ACC112 (cell line): ENCODE data around the gene XRCC2.

ENCODE experiments used
- H2AFZ ChIP-seq: fragments of 200-600 bp; sonication (generic); one replicate; pipeline ENCODE4 v1.6.0; 2017; ENCODE audit warnings: antibody characterized with exemption, low read length; ENCODE audit not compliant: unreplicated experiment
- H3K27ac ChIP-seq: fragments of 200-600 bp; sonication (generic); 2 replicates; pipeline ENCODE4 v1.5.1; 2014; ENCODE audit warnings: low read depth, mild to moderate bottlenecking, antibody characterized with exemption, low read length, moderate library complexity
- H3K27me3 ChIP-seq: fragments of 200-600 bp; sonication (generic); 2 replicates; pipeline ENCODE4 v1.6.1; 2014; ENCODE audit warnings: mild to moderate bottlenecking, antibody characterized with exemption, low read length, moderate library complexity, mixed read lengths; ENCODE audit not compliant: insufficient read depth
- H3K36me3 ChIP-seq: fragments of 200-600 bp; sonication (generic); 2 replicates; pipeline ENCODE4 v1.6.1; 2016; ENCODE audit warnings: mild to moderate bottlenecking, antibody characterized with exemption, low read length, moderate library complexity, mixed read lengths; ENCODE audit not compliant: insufficient read depth
- H3K4me1 ChIP-seq: fragments of 200-600 bp; sonication (generic); one replicate; pipeline ENCODE4 v1.6.1; 2016; ENCODE audit warnings: low read length, mixed read lengths; ENCODE audit not compliant: insufficient read depth, unreplicated experiment, control insufficient read depth
- H3K4me3 ChIP-seq: fragments of 200-600 bp; sonication (generic); 2 replicates; pipeline ENCODE4 v1.5.1; 2014; ENCODE audit warnings: mild to moderate bottlenecking, low read depth, low read length
- H3K79me2 ChIP-seq: fragments of 200-600 bp; sonication (generic); one replicate; pipeline ENCODE4 v1.6.0; 2016; ENCODE audit warnings: low read length; ENCODE audit not compliant: control insufficient read depth, unreplicated experiment, insufficient read depth

The XRCC2 gene

GRCh38 chr7:152683297-152683696, 7.4 kb upstream of the XRCC2 start:
- Histone ChIP-seq H3K79me2 (no peaks in the 10 kb centered on the region), H3K27me3 (no peaks in the 10 kb centered on the region), H3K4me3 (no peak overlapping the region), H3K36me3 (no peaks in the 10 kb centered on the region), H3K4me1 (no peaks in the 10 kb centered on the region), H3K27ac (no peak overlapping the region), H2AFZ (no peak overlapping the region)

- peaks cover 25% of the 10 kb centered on the region for H3K79me2 ChIP-seq
- H3K36me3 ChIP-seq, result no peaks in the 10 kb centered on the region
- H3K27ac ChIP-seq, result no peak overlapping the region
- H3K4me3 ChIP-seq, result no peak overlapping the region
- H3K4me1 ChIP-seq, result no peaks in the 10 kb centered on the region
- H2AFZ ChIP-seq, result no peak overlapping the region
- no peaks in the 10 kb centered on the region for H3K27me3 ChIP-seq
Measured at GRCh38 chr7:152677808-152678670, 2.1 kb upstream of the XRCC2 start.

- Histone ChIP-seq H3K79me2 (peaks cover 52% of the 10 kb centered on the region), H3K27ac (peak overlapping the region; percentile 27; the same call in 1 of the 2 replicates), H2AFZ (peak overlapping the region; percentile 77), H3K27me3 (no peaks in the 10 kb centered on the region), H3K4me3 (peak overlapping the region; percentile 93), H3K4me1 (no peaks in the 10 kb centered on the region), H3K36me3 (peaks cover 3% of the 10 kb centered on the region; the same call in 1 of the 2 replicates)
Measured at GRCh38 chr7:152674860-152675758, 832 bp downstream of the XRCC2 start.

- no peak overlapping the region for H2AFZ ChIP-seq
- H3K27ac ChIP-seq, result no peak overlapping the region
- H3K4me3 ChIP-seq, result no peak overlapping the region
- H3K36me3 ChIP-seq, result peaks cover 6% of the 10 kb centered on the region
- no peaks in the 10 kb centered on the region for H3K27me3 ChIP-seq
- H3K4me1 ChIP-seq, result no peaks in the 10 kb centered on the region
- peaks cover 64% of the 10 kb centered on the region for H3K79me2 ChIP-seq
Measured at GRCh38 chr7:152673897-152674296, 2.0 kb downstream of the XRCC2 start.

- Histone ChIP-seq H3K27ac (no peak overlapping the region), H2AFZ (no peak overlapping the region), H3K4me1 (no peaks in the 10 kb centered on the region), H3K4me3 (no peak overlapping the region), H3K27me3 (no peaks in the 10 kb centered on the region), H3K36me3 (peaks cover 11% of the 10 kb centered on the region), H3K79me2 (peaks cover 75% of the 10 kb centered on the region)
Measured at GRCh38 chr7:152672626-152673025, 3.3 kb downstream of the XRCC2 start.

GRCh38 chr7:152669758-152670157, 6.2 kb downstream of the XRCC2 start:
- Histone ChIP-seq H3K27ac (no peak overlapping the region), H3K4me1 (no peaks in the 10 kb centered on the region), H2AFZ (no peak overlapping the region), H3K36me3 (peaks cover 11% of the 10 kb centered on the region), H3K79me2 (peaks cover 74% of the 10 kb centered on the region), H3K27me3 (no peaks in the 10 kb centered on the region), H3K4me3 (no peak overlapping the region)

GRCh38 chr7:152668975-152669374, 7.0 kb downstream of the XRCC2 start:
- peaks cover 11% of the 10 kb centered on the region for H3K36me3 ChIP-seq
- H3K27me3 ChIP-seq, result no peaks in the 10 kb centered on the region
- no peak overlapping the region for H2AFZ ChIP-seq
- no peak overlapping the region for H3K4me3 ChIP-seq
- peaks cover 72% of the 10 kb centered on the region for H3K79me2 ChIP-seq
- H3K4me1 ChIP-seq, result no peaks in the 10 kb centered on the region
- H3K27ac ChIP-seq, result no peak overlapping the region

- Histone ChIP-seq H3K4me1 (no peaks in the 10 kb centered on the region), H3K27ac (no peak overlapping the region), H3K4me3 (no peak overlapping the region), H3K79me2 (peaks cover 68% of the 10 kb centered on the region), H3K27me3 (no peaks in the 10 kb centered on the region), H2AFZ (no peak overlapping the region), H3K36me3 (peaks cover 11% of the 10 kb centered on the region)
Measured at GRCh38 chr7:152667958-152668357, 8.0 kb downstream of the XRCC2 start.

- H3K36me3 ChIP-seq, result peaks cover 11% of the 10 kb centered on the region
Measured at GRCh38 chr7:152666078-152666477, 9.9 kb downstream of the XRCC2 start.

GRCh38 chr7:152664636-152665035, 11.3 kb downstream of the XRCC2 start:
- peaks cover 10% of the 10 kb centered on the region; the same call in 1 of the 2 replicates for H3K36me3 ChIP-seq
- H3K4me1 ChIP-seq, result no peaks in the 10 kb centered on the region
- no peak overlapping the region for H2AFZ ChIP-seq
- H3K4me3 ChIP-seq, result no peak overlapping the region
- H3K27me3 ChIP-seq, result no peaks in the 10 kb centered on the region
- H3K79me2 ChIP-seq, result peaks cover 41% of the 10 kb centered on the region
- no peak overlapping the region for H3K27ac ChIP-seq

More at GRCh38 chr7:152666078-152666477, 9.9 kb downstream of the XRCC2 start:
- H3K4me1 ChIP-seq, result no peaks in the 10 kb centered on the region
- peaks cover 54% of the 10 kb centered on the region for H3K79me2 ChIP-seq
- H3K27ac ChIP-seq, result no peak overlapping the region
- no peak overlapping the region for H2AFZ ChIP-seq
- H3K4me3 ChIP-seq, result no peak overlapping the region
- no peaks in the 10 kb centered on the region for H3K27me3 ChIP-seq
